Caco-2 (cell line): ENCODE data around the gene ACOX3. TPM values are rescaled to one million over a fixed set of nuclear protein-coding genes. Genes with fewer than 3 reads are reported as not detected.

Experiments
- BruUV-seq: library from RNA; stranded (reverse); fragments of 400-500 nt; replicated peaks from 2 replicates; lab custom pipeline; 2021; lab: Mats Ljungman, UMichigan
- CTCF ChIA-PET: fragments of 300-600 bp; sonication (Branson Sonifier 250); formaldehyde crosslinking; loops from one replicate; lab custom pipeline; 2022; ENCODE audit warnings: antibody characterized with exemption; lab: Charles Lee
- POLR2A ChIA-PET: fragments of 300-600 bp; sonication (Branson Sonifier 250); formaldehyde crosslinking; loops from one replicate; lab custom pipeline; 2022; ENCODE audit warnings: antibody characterized with exemption; lab: Charles Lee
- DNase-seq, 2 experiments: peaks; one replicate each; pipeline versions ENCODE4 v3.0.0 to v3.0.0-alpha.2; 2020 to 2022
- H3K27me3 ChIP-seq: replicated peaks from 2 replicates; pipeline ENCODE4 v1.6.0; 2011; ENCODE audit warnings: low read length; ENCODE audit not compliant: control insufficient read depth, insufficient read depth
- H3K36me3 ChIP-seq: 2 replicates; pipeline ENCODE4 v1.5.1; 2011; ENCODE audit warnings: low read length; ENCODE audit not compliant: control insufficient read depth, insufficient read depth
- H3K4me1 ChIP-seq: fragments of 250-450 bp; sonication (Bioruptor Pico); 2 replicates; pipeline ENCODE4 v1.5.1; 2020; ENCODE audit warnings: mild to moderate bottlenecking
- H3K4me3 ChIP-seq: 2 replicates; pipeline ENCODE4 v1.5.1; 2011; ENCODE audit warnings: low read depth, mild to moderate bottlenecking, control low read depth, low read length
- H3K9me3 ChIP-seq: fragments of 250-450 bp; sonication (Bioruptor Pico); 2 replicates; pipeline ENCODE4 v1.5.1; 2020; ENCODE audit warnings: mild to moderate bottlenecking, moderate library complexity
- H3K27ac Mint-ChIP-seq: one replicate; pipeline ENCODE4 v1.8.0; 2022; ENCODE audit warnings: mixed read lengths; ENCODE audit not compliant: unreplicated experiment
- H3K27me3 Mint-ChIP-seq: one replicate; pipeline ENCODE4 v1.8.0; 2022; ENCODE audit warnings: mixed read lengths; ENCODE audit not compliant: insufficient read depth, unreplicated experiment
- H3K36me3 Mint-ChIP-seq: one replicate; pipeline ENCODE4 v1.8.0; 2022; ENCODE audit warnings: mild to moderate bottlenecking, mixed read lengths; ENCODE audit not compliant: insufficient read depth, unreplicated experiment
- H3K4me1 Mint-ChIP-seq: one replicate; pipeline ENCODE4 v1.8.0; 2022; ENCODE audit warnings: low read depth, mixed read lengths; ENCODE audit not compliant: unreplicated experiment
- H3K4me3 Mint-ChIP-seq: one replicate; pipeline ENCODE4 v1.8.0; 2022; ENCODE audit warnings: mild to moderate bottlenecking, moderate library complexity, mixed read lengths; ENCODE audit not compliant: unreplicated experiment
- H3K9me3 Mint-ChIP-seq: one replicate; pipeline ENCODE4 v1.8.0; 2022; ENCODE audit warnings: mixed read lengths; ENCODE audit not compliant: unreplicated experiment
- intact Hi-C: fragments of 100-400 bp; cut with micrococcal nuclease; formaldehyde crosslinking; loops from one replicate; pipeline ENCODE4 v1.10.0; 2022; ENCODE audit not compliant: unreplicated experiment
- total RNA-seq: library from RNA; stranded (reverse); gene quantifications from 2 replicates; pipeline ENCODE4 v1.2.3, GENCODE V29; 2022
- TF ChIP-seq, protein P1 (sequence below), 2 experiments: fragments of 200-600 bp in 1 of 2; IDR thresholded peaks; 1 replicate in 1 of 2; 2 replicates in 1 of 2; pipeline versions ENCODE4 v1.5.1 to v1.8.0; 2011 to 2022; ENCODE audit warnings: antibody characterized with exemption in 1 of 2, control low read depth in 1 of 2, inconsistent platforms in 1 of 2, low read depth in 1 of 2, low read length in 1 of 2, mild to moderate bottlenecking in 1 of 2, moderate library complexity in 1 of 2; ENCODE audit not compliant: insufficient read depth in 1 of 2, severe bottlenecking in 1 of 2, unreplicated experiment in 1 of 2

The ACOX3 gene
- total RNA-seq, 1 experiment from 2014 or later, result 11.5 TPM

DNA sequence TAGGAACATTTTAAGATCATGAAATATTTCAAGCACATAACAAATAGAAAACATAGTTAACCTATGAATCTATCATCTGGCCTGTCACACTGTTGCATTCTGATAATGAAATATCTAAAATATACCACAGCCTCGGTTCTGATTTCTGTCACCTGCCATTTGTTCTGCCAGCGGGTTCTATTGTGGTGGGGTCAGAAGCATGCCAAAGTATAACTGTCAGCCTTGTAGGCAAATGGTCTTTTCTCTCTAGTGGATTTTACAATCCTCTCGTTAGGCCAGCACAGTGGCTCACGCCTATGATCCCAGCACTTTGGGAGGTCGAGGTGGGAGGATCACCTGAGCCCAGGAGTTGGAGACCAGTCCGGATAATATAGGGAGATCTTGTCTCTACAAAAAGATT is 123.0 kb downstream of the ACOX3 start:
- Histone ChIP-seq H3K27me3 (no peaks in the 10 kb centered on the region), H3K36me3 (no peaks in the 10 kb centered on the region), H3K9me3 (no peaks in the 10 kb centered on the region), H3K4me3 (no peak overlapping the region), H3K4me1 (peaks cover 12% of the 10 kb centered on the region)
- ChIA-PET POLR2A (no interaction called here), CTCF (no interaction called here)
- intact Hi-C loops, result no loop called here
- no peak overlapping the region for H3K27ac Mint-ChIP-seq
- DNase-seq, result no peak
- H3K27me3 Mint-ChIP-seq, result no peaks in the 10 kb centered on the region
- TF ChIP-seq, protein P1, sequence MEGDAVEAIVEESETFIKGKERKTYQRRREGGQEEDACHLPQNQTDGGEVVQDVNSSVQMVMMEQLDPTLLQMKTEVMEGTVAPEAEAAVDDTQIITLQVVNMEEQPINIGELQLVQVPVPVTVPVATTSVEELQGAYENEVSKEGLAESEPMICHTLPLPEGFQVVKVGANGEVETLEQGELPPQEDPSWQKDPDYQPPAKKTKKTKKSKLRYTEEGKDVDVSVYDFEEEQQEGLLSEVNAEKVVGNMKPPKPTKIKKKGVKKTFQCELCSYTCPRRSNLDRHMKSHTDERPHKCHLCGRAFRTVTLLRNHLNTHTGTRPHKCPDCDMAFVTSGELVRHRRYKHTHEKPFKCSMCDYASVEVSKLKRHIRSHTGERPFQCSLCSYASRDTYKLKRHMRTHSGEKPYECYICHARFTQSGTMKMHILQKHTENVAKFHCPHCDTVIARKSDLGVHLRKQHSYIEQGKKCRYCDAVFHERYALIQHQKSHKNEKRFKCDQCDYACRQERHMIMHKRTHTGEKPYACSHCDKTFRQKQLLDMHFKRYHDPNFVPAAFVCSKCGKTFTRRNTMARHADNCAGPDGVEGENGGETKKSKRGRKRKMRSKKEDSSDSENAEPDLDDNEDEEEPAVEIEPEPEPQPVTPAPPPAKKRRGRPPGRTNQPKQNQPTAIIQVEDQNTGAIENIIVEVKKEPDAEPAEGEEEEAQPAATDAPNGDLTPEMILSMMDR (IDR thresholded peaks at IDR 0.05; ENCODE audit: insufficient read depth in 1 of 2, low read depth in 1 of 2, low read length in 1 of 2, severe bottlenecking in 1 of 2, unreplicated experiment in 1 of 2), result no peak
- no peaks in the 10 kb centered on the region for H3K9me3 Mint-ChIP-seq
- BruUV-seq, result no TSS peak
- no peak overlapping the region for H3K4me3 Mint-ChIP-seq
- H3K4me1 Mint-ChIP-seq, result peaks cover 14% of the 10 kb centered on the region
- H3K36me3 Mint-ChIP-seq, result peaks cover 5% of the 10 kb centered on the region

DNA sequence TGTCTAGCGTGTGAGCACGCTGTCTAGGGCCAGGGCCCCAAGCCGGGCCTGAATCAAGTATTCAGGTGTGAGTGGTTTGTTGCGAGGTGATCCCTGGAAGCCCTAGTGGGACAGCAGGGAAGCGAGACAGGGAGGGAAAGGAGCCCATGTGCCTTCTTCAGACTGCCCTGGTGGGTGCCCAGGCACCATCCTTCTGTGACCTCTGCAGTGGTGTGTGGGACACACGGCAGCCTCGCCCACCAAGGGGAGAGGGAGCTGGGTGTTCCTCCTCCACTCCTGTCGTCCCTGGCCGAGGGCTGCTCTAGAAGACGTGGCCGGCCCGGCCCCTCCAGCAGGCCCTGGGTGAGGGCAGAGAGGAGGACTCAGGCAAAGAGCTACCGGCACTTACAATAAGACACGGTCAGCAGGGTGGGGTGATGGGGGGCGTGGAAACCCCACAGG is 123.6 kb downstream of the ACOX3 start:
- intact Hi-C loops, result no loop called here
- Histone ChIP-seq H3K9me3 (no peaks in the 10 kb centered on the region), H3K4me3 (no peak overlapping the region), H3K27me3 (no peaks in the 10 kb centered on the region), H3K36me3 (no peaks in the 10 kb centered on the region), H3K4me1 (peaks cover 12% of the 10 kb centered on the region)
- no peak overlapping the region for H3K4me3 Mint-ChIP-seq
- TF ChIP-seq, protein P1 (IDR thresholded peaks at IDR 0.05; ENCODE audit: insufficient read depth in 1 of 2, low read depth in 1 of 2, low read length in 1 of 2, severe bottlenecking in 1 of 2, unreplicated experiment in 1 of 2), result no peak
- CTCF ChIA-PET, result no interaction called here
- DNase-seq, result no peak
- no peaks in the 10 kb centered on the region for H3K27me3 Mint-ChIP-seq
- POLR2A ChIA-PET, result no interaction called here
- H3K9me3 Mint-ChIP-seq, result no peaks in the 10 kb centered on the region
- no TSS peak for BruUV-seq
- H3K4me1 Mint-ChIP-seq, result peaks cover 14% of the 10 kb centered on the region
- H3K27ac Mint-ChIP-seq, result peak overlapping the region; percentile 61
- H3K36me3 Mint-ChIP-seq, result peaks cover 5% of the 10 kb centered on the region

Other genes starting within 250 kb of the ACOX3 start
- 17.2 and 18.6 TPM in 2 replicates for gene SH3TC1, start 241.4 kb downstream of the ACOX3 start, total RNA-seq
- 0.63 and 0.66 TPM in 2 replicates for gene HTRA3, start 171.0 kb downstream of the ACOX3 start, total RNA-seq
- gene TRMT44, start 54 bp upstream of the ACOX3 start, total RNA-seq, result 22.3 and 23.4 TPM in 2 replicates
- gene GPR78, start 139.7 kb upstream of the ACOX3 start, total RNA-seq, result 0.68 and 0.79 TPM in 2 replicates
- 5.2 and 7.7 TPM in 2 replicates for gene CPZ, start 152.0 kb upstream of the ACOX3 start, total RNA-seq